Stimulated activated CD8-positive, alpha-beta memory T cell treated with anti-CD3 and anti-CD28 coated beads, Interleukin-4, amount 100 ng/mL, for 48 hours (primary cell): ENCODE data around the gene MEX3A.
A peak's percentile ranks its signal among the peaks of the same experiment; 100 is the strongest.

Experiments used
- DNase-seq: peaks from one replicate; pipeline ENCODE4 v3.0.0-alpha.2; 2020

The MEX3A gene

DNA sequence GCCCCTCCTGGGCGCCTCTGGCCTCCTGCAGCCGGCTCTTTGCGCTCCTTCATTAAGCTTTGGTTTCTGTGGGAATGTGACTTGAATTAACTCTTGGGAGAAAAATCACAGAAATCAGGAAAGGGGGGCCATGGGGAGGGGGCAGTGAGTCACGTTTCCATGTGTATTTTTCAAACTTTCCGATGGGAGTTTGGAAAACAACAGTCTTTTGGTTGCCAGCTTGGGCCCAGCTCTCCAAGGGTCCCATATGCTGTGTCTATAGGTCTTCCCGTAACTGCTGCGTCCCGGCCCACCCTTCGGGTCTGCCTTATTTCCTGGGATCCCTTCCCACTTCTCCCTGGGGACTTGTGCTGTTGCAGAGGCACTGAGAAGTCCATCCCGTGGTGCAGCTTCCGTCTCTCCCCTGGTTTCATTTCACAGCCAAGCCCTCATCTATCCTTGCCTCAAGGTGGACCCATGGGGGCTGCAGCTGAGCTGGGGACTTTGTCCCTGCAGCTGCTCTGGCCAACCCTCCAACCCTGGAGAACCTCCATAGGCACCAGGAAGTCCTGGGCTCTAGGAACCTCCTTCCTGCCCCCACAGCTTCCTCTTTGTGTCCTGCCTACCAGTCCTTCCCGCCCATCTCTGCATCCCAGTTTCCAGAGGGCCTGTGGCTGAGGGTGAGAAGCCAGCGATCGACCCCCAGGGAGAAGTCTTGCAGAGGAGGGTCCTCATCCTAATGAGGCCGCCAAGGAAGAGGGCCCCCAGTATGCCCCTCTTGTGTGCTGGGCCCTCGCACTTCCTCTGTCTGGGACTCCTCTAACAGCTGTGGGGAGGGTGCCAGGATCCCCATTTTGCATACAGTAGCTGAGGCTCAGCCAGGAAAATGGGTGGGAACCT lies 20.6 kb upstream of the MEX3A start:
- no peak for DNase-seq

DNA sequence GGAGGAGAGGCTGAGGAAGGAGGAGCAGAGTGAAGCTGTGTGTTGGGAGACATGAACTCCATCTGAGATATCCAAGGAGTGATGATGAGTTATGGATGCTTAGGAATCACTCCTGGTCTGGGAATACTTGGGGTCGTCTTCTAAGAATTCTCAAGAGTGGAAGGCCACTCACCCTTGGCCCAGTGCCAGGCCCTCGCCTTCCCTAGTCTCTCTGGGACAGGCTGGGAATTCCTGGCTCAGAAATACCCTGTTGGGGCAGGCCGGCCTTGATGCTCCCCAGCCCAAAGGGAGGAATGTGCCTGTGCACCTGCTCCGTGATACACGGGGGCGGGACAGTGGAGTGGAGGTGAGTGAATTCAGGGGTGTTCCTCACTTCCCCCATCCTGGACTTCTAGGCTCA lies 19.6 kb upstream of the MEX3A start:
- no peak for DNase-seq

DNA sequence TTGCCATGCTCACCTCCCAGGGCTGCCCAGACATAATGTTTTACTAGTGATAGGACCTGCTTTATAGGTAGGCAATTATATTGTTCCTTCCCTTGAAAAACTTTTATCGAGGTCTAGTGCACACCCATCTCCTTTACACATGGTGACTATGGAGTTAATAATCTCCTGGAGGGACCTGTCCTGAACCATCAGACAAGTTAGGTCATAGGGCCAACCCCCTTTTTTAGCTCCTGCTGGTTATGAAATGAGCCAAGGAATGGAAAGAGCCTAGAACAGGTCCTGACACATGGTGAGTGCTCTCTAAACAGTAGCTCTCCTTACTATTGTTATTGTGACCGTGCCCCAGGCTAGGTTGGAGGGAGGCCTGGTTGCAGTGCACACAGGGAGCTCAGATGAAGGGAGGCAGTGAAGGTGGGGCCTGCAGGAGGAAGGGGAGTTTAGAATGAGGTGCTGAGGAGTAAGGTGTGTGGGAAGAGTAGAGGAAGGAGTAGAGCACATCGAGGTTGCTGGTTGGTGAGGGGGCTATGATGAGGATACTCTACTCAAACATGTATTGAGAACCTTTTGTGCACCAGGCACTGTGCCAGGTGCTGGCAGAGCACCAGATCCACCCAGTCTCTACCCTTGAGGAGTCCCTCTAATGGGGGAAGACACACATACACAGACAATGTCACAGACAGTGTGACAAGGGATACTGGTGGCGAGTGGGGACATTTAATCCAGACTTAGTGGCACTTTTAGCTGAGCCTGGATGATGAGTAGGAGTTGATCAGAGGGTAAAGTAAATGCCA lies 18.1 kb upstream of the MEX3A start:
- no peak for DNase-seq

DNA sequence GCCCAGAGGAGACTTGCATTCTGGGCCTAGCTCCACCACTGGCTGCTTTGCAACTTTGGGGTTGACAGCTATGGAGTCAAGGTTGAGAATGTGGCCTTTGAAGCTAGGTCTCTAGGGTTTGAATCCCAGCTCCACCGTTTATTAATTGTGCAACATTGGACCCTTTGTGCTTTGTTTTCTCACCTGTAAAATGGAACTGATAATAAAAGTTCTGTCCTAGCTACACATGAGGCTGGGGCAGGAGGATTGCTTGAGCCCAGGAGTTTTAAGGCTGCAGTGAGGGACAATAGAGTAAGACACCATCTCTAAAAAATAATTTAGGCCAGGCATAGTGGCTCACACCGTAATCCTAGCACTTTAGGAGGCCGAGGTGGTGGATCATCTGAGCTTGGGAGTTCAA lies 17.0 kb upstream of the MEX3A start:
- no peak for DNase-seq

DNA sequence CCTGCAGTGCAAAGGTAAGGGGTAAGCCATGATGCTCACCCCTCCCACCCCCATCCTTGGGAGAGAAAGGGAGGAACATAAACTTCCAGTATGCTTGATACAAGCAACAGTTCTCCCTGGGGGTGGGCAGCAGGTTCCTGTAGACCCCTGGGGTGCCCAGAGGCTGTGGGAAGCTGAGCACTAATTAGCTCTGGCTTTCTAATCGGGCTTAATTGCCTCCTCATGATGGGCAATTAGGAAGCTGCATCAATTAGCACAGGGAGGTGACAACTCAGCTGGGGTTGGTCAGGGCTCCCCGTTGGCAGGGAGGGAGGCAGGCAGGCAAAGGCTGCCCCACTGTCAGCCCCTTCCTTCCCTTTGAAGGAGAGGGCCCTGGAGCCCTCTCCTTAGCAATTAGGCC lies 16.5 kb upstream of the MEX3A start:
- DNase-seq: no peak

DNA sequence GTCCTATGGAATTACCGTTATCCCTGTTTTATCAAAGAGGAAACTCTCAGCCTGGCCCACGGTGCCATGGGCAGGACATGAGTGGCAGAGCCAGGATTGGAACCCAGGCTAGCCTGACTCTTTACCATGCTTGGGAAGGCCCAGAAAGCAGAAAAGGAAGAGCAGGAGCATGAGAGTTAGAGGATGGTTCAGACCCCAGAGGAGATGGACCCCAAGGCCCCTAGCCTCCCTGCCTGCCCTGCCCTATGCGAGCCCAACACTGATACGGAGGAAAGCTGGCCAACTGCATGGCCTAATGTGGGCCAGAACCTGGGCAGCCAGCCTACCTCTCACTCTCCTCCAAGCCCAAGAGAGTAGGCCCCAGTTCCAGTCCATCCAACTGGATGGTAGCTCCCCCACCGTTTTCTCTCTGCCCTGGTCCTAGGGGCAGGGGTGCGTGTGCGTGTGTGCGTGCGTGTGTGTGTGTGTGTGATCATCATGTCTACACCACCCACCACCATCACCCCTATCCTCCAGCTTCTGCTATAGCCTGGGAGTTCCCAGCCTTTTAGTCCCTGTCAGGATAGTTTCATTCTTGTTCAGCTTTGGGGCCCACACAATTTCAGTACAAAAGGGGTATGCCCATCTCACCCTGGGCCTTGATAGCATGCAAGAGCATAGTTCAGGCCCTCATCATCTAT lies 15.4 kb upstream of the MEX3A start:
- peak; percentile 74 for DNase-seq

DNA sequence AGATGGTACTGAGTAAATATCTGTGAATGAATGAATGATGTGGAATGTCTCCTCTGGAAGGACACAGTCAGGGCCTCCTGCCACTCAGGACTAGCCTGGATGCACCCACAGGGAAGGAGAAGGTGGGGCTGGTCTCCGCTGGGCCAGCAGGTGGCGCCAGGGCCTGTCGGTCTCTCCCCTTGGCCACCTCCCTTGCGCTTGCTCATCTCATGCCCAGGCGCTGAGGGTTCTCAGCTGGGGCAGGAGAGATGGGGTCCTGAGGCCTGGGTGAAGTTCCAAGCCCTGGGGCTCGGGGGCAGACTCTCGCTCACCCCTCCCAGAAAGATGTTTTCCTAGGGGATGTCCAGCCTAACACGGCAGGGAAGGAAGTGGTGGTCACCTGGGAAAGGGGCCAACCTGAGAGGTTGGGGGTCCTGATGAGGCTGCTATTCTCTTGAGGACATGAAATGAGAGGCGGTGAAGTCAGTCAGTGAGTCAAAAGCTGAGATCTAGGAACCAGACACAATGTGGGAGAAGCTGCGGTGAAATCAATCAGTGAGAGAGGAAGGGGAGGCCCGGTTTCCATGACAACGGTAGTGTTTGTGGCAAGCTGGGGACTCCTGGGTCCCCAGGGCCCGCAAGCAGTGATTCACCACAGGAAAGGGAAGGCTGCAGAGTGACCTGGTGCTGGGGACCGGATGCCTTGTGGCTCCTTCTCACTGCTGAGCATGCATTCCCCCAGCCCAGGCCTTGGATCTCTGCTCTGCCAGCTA lies 14.6 kb upstream of the MEX3A start:
- peak; percentile 95 for DNase-seq

DNA sequence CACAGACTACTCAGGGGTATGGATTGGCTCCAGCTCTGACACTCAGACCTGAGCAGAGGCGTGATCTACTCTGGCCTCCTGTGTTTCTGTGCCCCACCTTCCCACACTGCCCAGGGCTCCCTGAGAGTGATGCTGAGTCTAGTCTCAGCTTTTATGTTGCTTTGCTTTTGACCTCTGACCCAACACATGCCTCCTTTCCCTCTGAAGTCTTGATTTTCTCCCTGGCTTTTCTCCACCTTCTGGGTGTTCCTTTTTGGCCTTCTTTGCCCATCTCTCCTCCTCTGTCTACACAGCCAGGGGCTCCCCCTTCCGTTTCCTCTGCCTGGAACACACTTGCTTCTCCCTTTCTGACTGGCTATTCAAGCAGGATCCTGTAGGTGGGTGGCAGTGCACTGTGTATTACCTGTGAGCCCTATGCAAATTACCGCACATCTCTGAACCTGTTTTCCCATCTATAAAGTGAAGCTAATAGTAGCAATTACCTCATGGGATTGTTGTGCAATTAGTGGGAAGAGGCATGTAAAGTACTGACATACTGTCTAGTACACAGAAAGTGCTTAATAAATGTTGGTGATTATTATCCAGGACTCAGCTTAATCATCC lies 13.7 kb upstream of the MEX3A start:
- DNase-seq: peak; percentile 40

DNA sequence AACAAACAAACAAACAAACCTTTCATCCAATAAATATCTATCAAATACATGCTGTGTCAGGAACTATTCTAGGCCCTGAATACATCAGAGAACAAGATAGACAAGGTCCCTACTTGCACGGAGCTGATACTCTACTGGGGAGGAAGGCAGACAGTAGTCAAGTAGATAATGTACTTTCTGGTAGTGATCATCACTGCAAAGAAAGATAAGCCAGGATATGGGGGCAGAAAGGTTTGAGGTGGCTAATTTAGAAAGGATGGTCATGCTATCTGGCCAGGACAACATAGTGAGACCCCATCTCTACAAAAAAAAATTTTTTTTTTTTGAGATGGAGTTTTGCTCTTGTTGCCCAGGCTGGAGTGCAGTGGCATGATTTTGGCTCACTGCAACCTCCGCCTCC lies 9.3 kb upstream of the MEX3A start:
- no peak for DNase-seq

DNA sequence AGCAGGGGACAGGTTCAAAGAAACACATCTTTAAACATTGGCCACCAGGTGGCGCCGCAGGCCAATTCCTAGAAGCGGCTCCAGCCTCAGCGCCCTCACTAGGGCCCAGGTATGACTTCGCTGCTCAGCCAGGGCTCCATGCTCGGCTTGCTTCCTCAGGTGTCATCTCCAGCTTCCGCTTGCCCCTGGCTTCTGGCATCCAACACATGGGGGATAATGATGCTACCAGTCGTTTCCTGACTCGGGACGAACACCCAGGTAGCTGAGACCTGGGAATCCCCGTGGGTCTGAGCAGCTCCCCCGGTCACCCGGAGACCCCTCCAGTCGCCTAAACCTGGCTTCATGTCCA lies 8.5 kb upstream of the MEX3A start:
- DNase-seq: peak; percentile 95

DNA sequence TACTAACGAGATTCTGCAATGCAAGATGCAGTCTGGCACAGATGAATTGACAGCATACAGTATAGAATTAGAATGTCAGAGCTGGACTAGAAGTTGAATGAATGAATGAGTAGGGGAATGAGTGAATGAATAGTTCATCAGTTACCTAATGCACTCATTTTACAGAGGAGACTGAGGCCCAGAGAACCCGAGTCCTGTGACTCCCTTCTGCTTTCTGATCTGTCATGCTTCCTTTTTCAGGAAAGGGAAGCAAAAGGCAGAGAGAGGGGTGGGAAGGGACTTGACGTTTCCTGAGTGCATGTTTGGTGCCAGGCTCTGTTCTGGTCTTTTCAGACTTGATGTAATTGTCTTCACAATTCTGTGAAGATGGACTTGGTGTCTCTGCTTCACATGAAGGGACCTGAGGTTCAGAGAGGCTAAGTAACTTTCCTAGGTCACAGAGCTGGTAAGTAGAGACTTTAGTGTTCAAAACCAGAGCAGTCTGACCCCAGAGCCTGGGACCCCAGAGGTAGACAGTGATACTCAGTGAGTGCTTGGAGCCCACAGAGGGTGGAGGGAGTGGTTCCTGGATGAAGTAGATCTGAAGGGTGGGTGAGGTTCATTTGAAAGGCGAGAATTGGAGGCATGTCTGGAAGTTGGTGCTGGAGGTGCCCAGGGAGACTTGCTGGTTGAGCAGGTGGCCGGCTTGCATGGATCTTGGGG lies 8.0 kb upstream of the MEX3A start:
- no peak for DNase-seq

DNA sequence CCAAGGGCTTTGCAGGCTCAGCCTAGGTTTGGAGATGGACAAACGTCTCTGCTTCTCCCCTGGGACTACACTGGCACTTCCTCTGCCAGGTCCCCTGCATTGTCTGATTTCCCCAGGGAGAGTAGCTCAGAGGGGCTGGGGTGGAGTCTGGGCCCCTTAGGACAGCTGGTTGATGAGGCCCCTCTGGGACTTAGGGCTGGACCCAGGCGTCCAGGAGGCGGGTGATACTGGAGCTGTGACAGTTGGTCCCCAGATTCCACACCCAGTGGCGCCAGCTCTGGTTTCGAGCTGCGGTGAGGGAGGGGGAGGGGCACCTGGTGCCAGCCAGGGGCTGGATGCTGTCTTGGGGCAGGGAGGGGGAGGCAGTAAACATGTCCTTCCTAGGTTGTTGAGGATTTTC lies 7.4 kb upstream of the MEX3A start:
- DNase-seq: no peak

DNA sequence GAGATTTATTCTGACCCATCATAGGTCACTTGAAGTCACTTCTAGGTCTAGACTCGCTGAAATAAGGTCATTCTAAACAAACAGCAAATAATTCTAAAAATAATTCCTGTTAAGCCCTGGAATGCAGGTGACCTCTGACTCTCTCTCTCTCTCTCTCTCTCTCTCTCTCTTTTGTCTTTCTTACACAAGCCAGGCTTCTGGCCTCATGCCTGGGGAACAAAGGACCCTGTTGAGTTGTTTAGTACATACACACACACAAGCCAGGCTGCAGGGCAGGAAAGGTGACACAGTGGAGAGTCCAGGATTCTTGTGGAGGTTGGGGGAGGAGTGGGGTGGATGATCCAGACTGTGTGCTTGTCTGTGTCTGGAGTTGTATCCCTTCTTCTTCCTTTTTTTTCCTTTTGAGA lies 4.0 kb upstream of the MEX3A start:
- no peak for DNase-seq

DNA sequence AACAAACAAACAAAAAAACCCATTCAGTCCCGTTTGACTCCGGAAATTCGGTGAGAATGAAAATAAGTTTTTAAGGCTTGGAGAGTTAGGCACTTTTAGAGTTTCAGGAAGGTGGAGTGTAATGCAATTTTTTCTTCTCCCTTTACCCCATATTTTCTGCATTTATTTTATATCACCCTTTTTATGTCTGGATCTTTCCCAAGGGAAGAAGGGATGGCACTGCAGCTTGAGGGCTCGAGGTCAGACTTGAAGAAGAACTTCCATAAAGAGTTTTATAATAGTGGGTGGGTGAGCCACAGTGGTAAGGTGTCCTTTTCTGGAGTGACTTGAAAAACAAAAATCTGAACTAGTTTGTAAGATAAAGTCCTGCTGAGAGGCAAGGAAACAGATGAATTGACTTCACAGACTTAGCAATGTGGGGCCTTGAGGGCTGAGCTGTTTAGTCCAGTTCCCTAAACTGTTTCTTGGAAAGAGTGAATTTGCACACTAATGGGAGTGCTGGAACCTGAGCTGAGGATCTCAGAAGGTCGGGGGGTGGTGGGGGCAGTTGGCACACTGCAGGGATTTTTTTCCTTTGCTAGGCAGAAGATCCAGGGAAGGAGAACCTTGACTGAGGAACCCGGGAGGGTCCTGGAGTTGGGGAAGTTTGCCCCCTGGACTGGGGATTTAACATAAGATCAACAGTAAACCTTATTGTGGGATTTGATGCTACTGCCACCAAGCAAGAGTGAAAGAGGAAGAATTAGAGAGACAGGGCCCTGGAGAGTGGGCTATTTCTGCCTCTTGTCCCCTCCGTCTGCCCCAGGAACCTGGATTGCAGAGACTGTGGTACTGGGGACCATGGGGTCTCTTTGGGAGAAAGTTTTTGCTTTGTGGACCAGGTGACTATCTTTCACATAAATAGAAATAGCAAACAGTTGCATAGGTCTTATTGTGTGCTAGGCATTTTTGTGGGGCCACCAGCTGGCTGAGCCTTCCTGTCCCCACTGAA lies 1.8 kb upstream of the MEX3A start:
- DNase-seq: no peak

DNA sequence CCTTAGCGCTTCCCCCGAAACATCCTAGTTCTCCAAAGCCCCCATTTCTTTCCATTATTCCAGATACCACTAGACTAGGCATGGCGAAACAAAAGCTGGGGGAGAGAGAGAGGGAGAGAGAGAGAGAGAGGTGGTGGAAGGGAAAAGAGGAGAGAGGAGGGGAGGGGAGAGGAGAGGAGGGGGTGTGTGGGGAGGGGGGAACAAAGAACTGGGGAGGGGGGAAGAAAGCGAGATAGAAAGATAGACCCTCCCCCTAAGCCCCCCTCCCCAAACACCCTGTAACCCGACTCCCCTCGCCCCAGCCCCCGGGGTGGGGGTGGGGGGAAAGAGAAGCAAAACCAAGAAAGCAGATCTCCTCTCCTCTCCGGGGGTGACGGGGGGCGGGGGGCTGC lies 352 bp downstream of the MEX3A start:
- DNase-seq: no peak

DNA sequence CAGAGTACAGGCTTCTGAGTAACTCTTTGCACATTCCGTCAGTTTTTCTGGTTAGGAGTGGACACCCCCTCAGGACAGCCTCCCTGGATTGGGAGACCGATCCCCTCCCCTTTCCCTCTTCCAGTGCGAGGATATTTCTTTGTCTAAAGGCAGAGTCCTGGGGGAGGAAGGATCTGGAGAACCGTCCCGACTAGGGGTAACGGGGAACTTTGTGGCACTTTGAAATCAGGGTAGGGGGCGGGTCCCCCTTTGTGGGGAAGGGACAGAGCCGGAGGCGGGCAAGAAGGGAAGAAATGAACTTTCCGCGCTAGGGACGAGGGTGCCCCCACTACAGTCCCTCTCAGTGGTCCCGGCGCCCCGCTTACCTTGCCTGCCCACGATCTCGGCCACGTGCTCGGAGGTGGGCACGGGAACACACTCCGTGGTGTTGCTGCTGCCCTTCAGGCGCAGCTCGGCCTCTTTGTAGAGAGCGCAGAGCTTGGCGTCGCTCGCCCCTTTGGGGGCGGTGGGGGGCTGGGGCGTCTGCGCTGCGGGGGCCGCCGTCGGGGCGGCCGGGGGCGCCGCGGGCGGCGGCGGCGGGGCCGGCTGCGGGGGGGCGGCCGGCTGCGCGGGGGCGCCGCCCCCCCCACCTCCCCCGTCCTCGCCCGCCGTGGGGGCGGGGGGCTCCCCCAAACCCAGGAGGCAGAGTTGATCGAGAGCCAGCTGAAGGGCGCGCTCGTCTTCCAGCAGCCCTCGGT lies 917 bp downstream of the MEX3A start:
- no peak for DNase-seq

DNA sequence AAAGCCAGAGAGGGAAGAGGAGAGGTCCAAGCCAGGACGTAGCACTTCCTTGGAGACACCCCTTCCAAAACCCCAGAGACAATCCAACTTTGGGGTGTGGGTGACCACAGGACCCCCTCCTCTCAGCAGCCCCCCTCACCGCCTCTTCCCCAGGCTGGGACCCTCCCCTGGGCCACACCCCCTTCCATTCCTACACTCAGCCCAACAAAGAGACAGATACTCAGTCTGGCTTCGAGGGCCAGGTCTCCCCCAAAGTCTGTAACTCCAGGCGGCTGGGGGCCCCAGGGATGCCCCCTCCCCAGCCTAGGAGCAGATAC lies 1.4 kb downstream of the MEX3A start:
- DNase-seq: no peak

DNA sequence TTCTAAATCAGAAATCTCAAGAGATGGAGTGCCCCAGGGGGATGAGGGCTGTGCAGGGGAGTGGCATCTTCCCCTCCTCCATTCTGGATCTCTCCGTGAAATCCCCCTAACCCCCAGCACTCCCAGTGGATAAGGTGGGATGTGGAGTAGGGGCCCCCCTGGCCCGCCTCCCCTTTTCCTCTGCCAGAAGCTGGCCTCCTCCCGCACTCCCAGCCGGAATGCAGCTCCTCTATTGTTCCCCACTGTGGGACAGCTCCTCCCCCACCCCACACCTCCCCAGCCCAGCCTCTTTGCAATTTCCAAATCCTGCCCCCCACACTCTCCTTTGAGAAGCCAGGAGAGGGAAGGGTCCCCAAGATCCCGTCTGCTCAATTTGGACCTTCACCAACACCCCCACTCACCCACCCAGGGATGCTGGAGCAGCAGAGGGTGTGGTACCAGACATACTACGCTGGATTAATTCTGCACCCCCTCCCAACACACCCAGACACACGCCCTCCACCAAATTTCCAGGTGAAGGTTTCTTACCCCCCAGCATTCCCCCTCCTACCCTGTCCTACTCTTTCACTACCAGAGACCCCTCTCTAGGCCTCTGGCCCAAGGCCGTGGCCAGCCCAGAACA lies 1.9 kb downstream of the MEX3A start:
- no peak for DNase-seq

DNA sequence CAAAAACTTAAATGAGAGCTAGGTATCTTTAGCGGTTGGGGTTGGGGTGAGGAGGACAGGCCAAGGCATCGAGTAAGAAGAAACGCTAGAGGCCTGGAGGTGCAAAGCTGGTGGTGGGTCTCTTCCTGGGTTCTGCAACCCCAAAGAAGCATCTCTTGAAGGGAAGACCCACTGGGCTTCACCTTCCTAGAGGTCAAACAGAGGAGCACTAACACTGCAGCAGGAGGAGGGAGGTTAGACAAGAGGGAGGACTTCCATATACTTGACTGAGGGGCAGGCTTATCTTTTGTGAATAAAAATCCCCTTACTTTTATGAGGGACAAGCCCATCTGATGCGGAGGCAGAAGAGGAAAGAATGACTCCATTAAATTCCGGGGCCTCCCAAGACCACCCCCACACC lies 2.5 kb downstream of the MEX3A start:
- no peak for DNase-seq

DNA sequence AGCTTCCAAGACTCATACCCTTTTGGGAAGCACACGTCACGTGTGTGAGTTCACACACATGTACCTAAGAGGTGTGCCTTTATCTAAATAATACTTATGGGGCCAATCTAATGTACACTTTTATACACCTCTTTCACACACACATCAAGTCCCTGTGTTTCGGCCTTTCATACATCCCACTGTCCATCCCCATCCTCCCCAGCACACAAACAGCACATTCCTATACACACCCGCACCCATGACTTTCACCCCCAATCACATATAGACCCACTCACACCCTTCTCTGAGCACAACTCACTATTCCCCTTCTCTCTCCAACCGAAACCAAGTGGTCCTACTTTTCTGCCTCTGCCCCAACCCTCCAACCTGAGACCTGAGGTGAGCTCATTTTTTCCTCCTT lies 3.5 kb downstream of the MEX3A start:
- DNase-seq: no peak
